Measurements from ENCODE around the gene DIP2C.
"Not testable (repeated sequence)": the region's sequence is repeated elsewhere in the genome, so short reads cannot be mapped to it uniquely, and the experiment has no call there.

The DIP2C gene

DNA sequence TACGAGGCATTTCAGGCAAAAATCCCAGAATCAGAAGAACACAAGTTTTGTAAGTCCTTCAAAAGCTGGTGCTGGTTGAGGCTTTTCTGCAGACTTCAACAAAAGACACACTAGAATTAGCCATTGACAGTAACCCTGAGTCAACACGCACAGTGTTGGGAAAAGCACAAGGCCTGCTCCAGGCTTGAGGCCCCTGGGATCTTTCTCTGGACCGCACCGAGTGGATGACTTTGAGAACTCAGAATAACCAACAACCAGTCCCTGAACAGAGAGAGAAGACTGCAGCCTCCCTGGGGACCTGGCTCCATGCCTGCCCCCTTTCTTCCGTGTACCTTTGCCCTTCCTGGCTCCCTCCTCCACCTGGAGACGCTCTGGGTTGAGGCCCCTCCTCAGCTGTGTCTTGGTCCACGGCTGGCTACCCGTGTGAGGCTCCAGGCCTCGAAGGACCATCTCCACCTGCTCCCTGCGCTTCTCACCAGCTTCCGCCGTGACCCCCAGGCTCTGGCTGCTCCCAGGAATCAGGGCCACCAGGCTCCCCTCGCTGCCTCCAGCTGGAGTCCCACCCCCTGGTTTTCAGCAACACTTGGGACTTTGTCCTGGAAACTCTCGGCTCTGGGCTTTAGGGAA lies 28.4 kb downstream of the DIP2C start:
- DNase-seq (ENCODE audit: low read depth, low spot score), result no peak

DNA sequence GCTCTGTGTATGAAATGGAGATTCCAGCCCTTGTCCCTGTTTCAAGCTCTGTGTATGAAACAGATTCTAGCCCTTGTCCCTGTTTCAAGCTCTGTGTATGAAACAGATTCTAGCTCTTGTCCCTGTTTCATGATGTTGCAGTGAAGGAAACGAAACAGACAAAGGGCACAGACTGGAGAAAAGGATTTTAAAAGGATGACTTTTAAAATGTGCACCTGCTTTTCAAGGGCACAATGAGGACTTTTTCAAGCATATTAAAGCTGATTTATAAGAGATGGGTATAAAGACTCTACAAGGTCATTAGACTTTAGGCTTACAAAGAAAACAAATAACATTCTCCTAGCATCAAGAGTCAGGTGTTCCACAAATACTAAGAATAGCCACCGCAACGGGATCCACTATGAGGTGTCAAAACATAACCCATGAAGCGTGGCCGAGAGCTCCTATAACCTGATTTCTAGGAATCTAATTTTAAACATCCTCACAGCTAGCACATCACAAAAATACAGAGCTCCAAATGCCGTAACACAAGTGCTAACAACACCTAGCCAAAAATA lies 29.0 kb downstream of the DIP2C start:
- no peak for DNase-seq (ENCODE audit: low read depth, low spot score)

DNA sequence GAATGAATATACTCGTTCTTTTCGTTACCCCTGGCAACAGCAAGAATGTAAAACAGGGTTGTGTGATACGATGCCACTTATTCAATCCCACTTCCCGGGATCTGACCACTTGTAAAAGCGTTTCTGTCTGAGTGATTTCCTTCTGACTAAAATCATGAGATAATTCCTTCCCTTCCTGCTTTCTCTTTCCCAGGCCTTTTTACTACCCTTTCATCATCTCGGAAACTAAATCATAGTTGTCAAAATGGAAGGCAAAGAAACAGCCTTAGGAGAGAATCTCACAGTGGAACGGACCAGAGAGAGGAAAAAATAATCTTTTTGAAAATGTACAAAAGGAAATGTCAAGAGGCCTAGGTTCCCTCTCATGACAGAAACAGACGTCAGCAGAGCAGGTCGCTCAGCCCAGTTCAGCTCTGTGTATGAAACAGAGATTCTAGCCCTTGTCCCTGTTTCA lies 29.8 kb downstream of the DIP2C start:
- DNase-seq (ENCODE audit: low read depth, low spot score), result no peak

DNA sequence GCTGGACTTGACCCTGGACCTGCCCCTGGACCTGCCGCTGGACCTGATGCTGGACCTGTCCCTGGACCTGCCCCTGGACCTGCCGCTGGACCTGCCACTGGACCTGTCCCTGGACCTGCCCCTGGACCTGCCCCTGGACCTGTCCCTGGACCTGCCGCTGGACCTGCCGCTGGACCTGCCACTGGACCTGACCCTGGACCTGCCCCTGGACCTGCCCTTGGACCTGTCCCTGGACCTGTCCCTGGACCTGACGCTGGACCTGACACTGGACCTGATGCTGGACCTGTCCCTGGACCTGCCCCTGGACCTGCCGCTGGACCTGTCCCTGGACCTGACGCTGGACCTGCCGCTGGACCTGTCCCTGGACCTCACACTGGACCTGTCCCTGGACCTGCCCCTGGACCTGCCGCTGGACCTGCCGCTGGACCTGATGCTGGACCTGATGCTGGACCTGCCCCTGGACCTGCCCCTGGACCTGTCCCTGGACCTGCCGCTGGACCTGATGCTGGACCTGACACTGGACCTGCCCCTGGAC lies 31.6 kb downstream of the DIP2C start:
- DNase-seq (ENCODE audit: low read depth, low spot score), result not testable (repeated sequence)

DNA sequence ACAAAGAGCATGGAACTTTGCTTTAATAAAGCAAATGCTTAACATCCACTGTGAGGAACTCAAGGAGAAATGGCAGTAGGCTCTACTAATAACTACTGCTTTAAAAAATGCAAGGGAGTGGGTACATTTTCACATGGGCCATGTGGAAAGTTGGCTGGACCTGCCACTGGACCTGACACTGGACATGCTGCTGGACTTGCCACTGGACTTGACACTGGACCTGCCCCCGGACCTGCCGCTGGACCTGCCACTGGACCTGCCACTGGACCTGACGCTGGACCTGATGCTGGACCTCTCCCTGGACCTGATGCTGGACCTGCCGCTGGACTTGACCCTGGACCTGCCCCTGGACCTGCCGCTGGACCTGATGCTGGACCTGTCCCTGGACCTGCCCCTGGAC lies 32.6 kb downstream of the DIP2C start:
- DNase-seq (ENCODE audit: low read depth, low spot score), result no peak

DNA sequence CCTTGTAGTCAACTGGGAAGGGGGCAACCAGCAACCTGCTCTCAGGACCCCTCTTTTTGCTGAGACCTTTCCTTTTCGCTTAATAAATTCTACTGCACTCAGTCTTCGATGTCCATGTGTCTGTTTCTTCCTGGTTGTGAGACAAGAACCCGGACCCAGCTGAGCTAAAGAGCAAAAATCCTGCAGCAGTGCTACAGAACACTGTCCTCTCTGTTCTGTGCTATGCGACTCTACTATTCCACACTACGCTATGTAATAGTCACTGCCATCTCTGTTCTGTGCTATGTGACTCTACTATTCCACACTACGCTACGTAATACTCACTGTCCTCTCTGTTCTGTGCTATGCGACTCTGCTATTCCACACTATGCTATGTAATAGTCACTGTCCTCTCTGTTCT lies 34.3 kb downstream of the DIP2C start:
- DNase-seq (ENCODE audit: low read depth, low spot score), result no peak

DNA sequence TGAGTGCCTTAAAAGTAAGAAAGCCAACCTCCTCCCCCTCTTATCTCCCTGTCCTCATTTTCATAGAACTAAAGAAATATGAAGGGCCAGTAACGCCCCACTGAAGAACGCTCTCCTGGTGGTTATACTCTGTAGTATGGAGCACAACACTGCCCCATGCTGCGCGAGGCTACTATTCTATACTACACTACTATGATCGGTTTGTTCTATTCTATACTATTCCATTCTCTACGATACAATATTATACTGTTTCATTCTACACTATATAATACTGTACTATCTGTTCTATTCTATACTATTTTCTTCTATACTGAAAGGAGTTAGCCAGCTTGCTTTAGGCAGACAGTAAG lies 34.8 kb downstream of the DIP2C start:
- no peak for DNase-seq (ENCODE audit: low read depth, low spot score)

DNA sequence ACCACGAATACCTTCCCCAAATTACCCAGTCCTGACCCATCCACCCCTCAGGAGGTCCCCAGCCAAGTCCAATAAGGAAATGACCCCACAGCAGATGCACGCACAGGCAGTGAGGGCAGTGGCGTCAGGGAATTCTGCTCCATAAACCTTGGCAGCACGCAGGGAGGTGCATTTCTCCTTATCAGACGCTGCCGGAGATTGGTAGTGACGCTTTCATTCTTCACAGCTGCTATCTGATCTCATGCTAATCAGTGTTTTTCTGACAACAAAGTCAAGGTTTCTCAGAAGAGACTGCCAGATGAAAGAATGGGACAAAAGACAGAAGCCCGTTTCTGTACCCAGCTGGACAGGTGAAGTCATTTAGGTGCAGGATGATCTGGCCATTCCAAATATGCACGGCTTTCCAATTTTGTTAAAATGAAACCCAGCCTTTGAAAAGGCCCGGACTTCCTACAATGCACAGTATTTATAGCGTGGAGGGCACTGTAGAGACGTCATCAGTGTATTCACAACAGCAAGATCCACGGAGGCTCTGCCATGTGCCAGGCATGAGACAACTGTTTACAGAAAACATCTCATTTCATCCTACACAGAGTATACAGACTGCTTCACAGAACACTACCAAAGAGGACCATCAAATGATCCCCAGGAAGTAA lies 35.3 kb downstream of the DIP2C start:
- DNase-seq (ENCODE audit: low read depth, low spot score), result no peak

DNA sequence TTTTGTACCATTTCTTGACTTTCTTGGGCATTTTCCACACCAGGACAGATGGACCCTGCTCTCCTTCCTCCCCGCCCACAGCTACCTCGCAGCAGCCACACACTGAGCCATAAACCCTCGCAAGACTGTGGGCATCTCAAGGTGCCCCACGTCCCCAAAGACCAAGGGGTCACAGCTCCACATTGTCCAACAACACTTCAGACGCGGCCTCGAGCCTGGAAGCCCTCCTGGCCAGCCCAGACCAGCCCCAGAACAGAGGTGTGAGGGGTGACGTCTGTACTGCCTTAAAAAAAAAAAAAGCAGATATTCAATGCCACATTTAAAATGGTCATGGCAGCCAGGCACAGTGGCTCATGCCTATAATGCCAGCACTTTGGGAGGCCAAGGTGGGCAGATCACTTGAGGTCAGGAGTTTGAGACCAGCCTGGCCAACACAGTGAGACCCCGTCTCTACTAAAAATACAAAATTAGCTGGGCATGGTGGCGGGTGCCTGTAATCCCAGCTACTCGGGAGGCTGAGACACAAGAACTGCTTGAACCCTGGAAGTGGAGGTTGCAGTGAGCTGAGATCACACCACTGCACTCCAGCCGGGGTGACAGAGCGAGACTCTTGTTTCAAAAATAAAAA lies 36.5 kb downstream of the DIP2C start:
- not testable (repeated sequence) for DNase-seq (ENCODE audit: low read depth, low spot score)

DNA sequence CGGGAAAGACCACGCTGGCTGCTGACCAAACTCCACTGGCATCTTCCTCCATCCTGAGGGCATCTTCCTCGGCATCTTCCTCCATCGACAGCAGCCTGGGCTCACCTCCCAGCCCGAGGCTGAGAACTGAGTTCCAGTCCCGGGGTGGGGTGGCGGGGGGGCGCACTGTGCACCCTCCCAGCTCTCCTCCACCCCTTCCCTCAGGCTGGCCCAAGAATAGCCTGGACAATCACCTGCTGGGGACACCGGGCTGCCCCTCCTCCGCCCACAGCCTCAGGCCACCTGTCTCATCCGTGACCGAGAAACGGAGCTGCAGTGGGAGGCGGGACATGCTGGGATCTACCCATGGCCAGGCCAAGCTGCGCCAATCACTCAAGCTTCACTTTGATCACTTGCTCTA lies 37.2 kb downstream of the DIP2C start:
- no peak for DNase-seq (ENCODE audit: low read depth, low spot score)

DNA sequence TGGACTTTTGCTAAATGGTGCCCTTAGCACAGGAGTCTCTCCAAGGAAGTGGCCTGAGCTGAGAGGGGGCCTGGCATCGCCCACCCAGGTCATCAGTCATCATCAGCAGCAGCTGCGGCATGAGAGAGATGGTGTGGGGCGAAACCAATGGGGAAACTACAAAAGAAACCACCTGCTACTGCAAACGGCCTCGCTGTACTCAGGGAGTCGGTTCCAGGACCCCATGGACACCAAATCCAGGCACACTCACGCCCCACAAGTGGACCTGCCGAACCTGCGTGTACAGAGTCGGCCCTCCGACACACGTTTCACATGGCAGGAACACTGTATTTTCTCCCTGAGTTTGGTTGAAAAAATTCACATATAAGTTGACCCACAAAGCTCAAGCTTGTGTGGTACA lies 37.8 kb downstream of the DIP2C start:
- no peak for DNase-seq (ENCODE audit: low read depth, low spot score)

DNA sequence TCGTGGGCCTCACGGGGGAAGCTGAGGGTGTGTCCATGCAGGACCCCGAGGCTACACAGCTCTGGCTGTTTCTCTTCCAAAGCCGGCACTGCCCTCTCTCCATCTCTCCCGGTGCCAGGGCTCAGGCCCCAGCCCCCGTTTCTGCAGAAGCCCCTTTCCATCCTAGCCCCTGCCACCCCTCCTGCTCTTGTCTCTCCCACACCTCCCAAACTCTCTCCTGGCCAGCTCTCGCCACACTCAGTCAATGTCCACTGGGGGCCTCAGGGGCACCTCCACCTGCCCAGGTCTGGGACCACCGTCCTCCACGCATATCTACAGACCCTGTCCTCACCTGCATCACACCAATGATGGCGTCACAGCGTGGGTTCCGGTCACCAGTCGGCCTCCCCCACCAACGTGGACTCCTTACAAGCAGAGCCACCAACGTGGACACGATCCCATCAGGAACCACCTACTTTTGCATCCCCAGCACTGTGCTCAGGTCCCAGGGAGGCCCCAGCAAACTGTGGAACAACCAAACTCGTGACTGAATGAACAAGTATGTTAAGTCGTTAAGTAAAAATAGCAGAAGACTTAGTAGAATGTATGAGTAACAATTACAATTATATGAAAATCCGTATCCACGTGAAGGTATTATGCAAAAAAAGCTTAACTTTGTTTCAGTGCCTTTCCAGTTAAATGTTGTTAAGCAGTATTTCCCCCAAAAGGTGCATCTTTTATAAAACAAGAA lies 38.4 kb downstream of the DIP2C start:
- no peak for DNase-seq (ENCODE audit: low read depth, low spot score)

DNA sequence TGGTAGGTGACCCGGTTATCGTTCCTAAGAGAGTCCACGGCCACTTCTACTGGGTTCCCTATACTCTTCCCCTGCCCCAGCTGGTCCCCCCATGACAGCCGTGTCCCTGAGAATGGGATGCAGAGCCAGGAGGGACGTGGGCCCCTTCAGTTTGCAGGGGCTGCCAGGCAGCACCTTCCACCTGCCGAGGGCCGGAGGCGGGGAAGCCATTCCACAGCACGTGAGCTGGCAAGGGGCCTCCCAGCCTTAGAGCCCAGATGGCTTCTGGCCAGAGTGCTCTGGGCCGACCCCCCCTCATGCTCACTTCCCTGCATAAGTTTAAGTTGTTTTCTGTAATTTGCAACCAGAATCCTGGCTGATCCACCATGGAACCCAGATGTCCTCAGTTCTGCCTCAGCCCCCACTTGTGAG lies 39.0 kb downstream of the DIP2C start:
- no peak for DNase-seq (ENCODE audit: low read depth, low spot score)

DNA sequence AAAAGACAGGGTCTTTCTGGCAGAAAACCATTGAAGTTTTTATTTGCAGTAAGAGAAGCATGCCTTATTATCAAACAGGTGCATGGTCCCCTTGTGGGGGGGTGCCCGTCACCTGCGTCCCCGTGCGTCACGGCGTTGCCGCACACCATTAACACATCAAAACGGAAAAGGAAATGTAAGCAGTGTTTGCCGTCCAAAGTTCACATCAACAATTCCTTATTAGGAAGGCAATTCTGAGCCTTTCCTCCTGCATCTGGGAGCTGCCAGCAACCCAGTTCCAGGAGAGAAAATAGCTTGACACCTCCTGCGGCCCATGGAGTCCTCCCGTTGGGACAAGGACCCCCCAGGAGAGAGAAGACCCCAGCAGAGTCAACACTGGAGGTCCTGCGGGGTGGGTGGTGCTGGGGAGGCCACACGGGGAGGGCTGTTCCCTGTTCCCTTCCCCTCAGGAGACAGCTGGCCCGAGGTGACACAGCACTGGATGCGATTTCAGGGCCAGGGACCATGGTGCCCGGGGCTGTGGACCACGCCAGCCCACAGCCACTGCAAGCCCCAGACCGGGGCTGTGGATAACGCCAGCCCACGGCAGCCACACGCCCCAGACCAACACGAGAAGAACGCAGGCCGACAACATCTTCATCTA lies 39.5 kb downstream of the DIP2C start:
- DNase-seq (ENCODE audit: low read depth, low spot score), result no peak

DNA sequence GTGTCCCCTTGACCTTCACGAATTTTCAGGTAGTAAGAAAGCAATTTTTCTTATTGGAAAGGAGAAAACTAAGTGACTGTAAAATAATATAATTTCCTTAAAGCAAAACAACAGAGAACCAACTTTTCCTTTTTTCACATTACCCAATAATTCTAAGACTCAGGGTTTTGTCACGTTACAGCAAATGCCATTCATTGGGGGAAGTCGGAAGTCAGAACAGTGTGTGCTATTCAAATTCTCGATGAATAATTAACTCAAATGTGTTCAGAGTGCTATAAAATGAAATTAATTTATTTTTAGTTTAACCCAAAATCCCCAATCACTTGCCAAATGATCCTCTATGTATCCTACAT lies 40.0 kb downstream of the DIP2C start:
- no peak for DNase-seq (ENCODE audit: low read depth, low spot score)

DNA sequence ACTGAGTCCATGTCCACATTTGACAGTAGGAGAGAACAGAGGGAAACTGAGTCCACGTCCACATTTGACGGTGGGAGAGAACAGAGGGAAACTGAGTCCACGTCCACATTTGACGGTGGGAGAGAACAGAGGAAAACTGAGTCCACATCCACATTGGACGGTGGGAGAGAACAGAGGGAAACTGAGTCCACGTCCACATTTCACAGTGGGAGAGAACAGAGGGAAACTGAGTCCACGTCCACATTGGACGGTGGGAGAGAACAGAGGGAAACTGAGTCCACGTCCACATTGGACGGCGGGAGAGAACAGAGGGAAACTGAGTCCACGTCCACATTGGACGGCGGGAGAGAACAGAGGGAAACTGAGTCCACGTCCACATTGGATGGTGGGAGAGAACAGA lies 42.4 kb downstream of the DIP2C start:
- not testable (repeated sequence) for DNase-seq (ENCODE audit: low read depth, low spot score)

DNA sequence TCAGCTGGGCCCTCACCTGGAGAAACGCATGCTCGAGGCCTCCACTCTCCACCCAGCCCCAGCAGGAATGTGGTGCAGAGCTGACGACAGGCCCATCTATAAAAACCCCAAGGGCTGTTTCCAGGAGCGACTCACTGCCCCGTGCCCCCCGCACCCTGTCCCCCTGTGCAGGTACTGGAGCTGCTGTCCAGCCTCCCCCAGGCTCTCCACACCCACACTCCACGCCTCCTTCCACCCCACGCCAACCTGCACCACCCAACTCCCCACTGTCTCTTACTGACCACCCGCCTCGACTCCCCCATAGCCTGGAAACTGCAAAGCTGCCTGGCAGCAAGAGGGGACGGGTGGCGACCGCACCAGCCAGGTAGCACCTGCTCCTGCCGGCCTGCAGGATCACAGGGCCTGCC lies 43.3 kb downstream of the DIP2C start:
- DNase-seq (ENCODE audit: low read depth, low spot score), result no peak

DNA sequence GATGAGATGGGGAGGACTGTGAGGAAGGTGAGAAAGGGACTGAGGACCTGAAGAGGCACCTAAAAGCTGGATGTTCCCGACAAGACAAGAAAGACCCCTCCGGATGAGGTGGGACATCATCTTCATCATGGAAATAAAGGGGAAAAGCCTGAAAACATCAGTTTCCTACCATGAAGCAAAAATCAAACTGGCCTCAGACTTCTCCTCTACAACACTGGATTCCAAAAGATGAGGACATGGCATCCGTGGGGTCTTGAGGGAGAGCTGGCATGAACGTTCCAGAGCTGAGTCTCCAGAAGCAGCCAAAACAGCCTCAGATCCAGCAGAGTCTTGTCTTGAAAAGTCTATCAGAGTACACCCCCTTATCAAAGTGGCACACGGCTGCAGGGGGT lies 44.5 kb downstream of the DIP2C start:
- no peak for DNase-seq (ENCODE audit: low read depth, low spot score)

DNA sequence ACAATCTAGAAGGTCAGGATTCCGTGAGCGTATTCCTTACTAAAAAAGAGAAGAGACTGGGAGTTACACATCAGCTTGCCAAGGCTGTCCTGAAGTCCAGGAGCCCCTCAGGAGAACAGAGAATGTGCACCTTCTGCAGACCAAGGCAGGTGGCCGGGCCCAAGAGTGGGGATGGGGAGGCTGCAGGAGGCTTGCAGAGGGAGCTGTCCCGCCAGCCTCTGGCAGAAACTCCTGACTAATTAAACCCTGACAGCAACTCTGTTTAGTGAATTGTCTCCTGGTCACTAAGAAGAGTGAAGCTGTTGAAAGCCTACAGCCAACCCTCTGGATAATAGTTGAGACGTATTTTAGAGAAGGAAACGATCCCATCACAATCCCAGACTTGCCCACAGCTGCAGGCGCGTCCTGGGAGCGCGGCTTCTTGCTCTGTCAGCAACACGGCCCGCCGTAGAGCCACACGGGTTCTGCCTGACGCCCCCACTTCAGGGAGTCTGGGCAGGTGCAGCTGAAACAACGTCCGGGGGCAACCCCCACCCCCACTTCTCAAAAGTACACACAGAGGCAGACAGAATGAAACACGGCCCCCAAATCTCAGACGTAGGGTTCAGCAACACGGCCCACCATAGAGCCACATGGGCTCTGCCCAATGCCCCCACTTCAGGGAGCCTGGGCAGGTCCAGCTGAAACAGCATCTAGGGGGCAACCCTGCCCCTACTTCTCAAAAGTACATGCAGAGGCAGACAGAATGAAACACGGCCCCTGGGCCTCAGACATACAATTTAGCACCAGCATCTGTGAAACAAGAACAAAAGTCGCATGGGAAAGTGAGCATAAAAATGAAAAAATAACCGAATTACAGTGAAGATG lies 45.2 kb downstream of the DIP2C start:
- DNase-seq (ENCODE audit: low read depth, low spot score), result no peak

DNA sequence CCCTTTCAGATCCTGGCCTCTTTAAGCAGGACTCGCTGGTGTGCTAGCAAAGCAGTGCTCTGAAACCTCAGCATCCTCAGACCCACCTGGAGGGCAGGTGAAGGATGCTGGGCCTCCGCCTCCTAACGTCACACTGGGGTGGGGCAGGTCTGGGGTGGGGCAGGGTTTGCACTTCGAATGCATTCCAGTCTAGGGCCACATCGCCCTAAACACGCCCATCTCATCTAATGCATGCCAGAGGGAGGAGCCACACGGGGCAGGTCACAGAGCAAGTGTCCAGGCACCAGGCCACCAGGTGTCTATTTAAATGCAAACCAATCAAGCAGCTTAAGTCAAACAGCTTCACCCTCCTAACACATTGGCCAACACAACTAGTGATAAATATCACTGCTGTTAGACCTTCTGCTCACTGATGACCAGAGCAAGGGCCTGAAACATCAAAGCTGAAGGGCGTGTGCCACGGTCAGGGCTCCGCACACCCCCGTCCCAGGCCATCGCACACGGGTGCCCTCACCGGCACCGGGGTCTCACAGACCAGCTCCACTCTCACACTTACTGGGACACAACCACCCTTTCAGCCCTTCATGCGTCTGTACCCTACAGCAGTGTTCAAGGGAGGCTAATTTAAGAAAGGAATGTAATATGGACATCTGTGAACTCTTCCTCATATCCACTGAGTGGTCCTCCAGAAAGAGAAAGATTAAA lies 47.1 kb downstream of the DIP2C start:
- DNase-seq (ENCODE audit: low read depth, low spot score), result no peak
